Inflammatory macrophage (primary cell): ENCODE results near the gene FBN1.

Experiments
- DNase-seq, 2 donors: peaks; one replicate each; pipeline ENCODE4 v3.0.0-alpha.2; 2020 to 2022

The FBN1 gene

DNA sequence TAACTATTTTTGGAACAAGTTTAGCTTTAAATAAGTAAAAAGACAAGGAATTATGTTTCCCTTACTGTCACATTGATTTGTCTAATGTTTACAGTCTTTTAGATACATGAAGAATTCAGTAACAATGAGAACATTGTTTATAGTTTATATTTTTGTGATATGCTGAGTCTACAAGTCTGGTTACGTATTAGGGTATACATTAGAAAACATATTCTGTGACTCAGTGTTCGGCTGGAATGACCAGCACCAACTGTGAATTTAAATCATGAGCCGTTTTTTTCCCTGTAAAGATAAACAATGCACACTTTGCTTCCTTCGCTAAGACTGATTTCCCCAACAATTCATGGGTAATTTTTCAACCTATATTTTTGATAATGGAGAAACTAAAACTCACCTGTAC lies 182.8 kb downstream of the FBN1 start:
- DNase-seq = no peak

DNA sequence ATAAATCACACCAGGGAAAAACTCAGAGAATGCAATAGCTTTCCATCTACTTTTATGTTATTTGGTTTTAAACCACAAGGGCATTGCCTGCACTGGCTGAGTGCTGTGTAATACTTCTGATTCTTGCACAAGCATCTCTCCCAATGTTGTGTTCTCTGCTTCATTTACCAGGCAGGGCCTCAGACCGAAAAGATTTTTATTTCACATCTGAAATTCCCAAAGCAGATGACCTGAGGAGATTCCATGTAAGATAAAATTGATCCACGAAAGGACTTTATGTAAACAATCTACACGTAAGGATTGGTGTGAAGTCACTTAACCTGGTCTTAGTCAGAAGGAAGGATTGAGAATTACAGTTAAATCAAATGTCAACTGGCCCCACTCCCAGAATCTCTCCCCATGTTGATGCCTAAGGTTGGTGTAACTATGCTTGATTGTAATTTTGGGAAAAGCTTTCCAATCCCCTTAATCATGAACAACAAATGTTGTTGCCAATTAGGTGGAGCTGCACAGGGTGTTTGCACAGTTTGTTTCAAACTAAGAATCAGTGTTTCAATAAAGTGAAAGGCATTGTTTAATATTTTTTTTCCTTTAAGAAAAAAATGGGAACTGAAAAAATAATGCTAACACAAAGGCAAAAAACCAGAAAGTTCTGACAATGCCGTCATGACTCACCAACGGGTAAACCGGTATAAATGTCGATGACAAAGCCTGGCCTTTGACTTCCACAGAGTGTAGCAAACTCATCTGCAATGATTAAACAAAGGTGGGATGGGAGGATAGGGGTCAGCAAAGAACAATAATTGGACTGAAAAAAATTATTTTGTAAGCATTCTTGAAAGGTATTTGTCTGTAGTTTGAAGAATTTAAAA lies 185.7 kb downstream of the FBN1 start:
- DNase-seq = no peak

DNA sequence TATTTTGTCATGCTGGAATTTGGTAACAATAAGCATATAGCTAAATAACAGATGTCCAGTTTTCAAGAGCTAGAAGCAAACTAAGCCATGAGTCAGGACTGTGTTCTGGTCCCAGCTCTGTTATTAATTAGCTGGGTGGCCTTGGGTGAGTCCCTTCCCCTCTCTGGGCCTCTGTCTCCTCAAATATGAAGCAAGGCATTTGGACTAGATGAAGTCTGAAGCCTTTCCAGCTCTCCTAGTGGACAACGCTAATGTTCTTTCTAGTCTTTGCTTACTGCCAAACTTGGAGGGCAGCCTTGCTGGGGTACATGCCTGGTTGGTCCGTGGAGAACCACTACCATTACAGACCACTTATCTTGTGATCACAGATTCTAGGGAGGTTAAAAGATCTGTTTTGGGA lies 186.6 kb downstream of the FBN1 start:
- no peak for DNase-seq

DNA sequence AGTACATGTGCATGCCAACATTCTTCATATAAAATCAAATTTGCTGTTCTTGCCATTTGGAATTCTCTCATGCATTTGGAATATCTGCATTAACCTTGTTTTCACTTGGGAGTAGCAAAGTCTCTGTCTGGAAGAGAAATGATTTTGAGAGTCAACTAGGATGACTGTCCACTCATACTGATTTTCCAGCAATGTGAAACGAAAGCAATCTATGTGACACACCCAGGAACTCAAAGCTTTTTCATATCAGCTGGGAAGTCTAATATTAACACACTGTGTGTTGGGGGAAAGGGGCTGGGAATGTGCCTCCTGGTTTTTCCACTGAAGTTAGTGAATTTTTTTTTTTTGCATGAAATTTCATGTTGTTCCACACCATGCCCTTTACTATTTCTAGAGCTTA lies 189.4 kb downstream of the FBN1 start:
- DNase-seq = no peak

DNA sequence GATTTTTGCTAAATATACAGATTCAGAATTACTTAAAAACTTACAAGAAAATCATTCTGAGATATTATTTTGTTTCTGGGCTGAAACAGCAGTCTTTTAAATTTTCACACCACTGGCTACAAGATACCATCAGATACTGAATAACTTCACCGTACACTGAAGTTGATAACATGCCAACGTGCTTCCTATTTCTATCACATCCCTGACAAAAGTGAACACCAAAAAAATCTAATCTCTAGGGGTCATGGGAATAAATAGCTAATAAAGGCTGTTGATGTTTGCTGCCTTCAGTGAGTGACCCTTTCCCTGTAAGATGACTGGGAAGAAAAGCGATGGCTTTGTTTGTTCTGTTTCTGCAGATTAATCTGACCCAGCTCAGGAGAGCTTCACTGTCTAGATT lies 193.8 kb downstream of the FBN1 start:
- DNase-seq = no peak

DNA sequence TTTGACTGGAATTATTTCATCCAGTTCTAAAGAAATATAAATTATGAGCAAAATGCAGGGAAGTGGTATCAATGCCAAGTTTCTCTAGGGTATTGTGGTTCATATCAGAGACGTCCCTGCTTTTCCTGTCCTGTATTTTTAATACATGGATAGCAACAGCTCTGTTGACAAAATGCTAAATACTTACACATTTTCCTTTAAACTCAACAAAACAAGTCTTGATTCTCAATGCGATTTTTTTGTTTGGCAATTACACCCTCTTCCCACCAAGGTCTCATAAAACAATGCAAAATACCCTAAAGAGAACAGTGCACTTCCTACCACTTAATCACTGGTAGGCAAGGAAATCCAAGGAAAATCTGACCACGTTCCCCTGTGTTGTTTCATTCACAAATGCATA lies 194.3 kb downstream of the FBN1 start:
- no peak for DNase-seq

DNA sequence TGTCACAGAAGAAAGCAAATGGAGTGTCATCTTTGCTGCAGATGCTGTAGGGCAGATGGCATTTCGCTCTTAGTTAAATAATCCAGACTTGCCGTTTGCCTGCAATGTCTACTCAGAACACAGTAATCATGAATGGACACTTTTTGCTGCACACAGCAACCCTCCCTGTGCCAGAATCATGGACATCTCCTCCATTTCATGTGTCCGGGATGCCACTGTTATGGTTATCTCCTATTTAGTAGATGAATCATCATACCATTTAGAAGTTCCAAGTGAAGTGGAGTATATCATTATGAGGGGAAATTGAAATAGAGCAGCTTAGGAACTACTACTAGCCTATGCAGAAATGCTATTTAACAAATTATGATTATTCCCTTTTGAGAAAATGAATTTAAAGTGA lies 195.8 kb downstream of the FBN1 start:
- no peak for DNase-seq

DNA sequence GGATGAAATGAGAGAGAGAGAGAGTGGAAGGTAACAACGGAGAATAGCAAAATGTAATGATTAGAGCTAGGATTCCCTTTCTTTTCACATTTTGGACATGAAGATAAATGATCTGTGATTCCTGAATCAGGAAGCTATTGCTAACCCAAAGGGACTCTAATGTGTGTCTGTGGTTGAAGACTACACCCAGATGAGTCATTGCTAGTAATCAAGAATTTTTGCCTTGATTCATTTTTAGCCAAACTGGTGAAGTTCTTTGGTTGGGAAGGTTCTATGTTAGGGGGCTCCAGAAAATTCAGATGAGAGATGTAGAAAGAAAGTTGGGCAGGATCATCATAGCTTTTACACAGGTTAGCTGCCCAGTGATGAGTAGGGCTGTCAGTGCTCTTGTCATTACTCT lies 197.9 kb downstream of the FBN1 start:
- no peak for DNase-seq

DNA sequence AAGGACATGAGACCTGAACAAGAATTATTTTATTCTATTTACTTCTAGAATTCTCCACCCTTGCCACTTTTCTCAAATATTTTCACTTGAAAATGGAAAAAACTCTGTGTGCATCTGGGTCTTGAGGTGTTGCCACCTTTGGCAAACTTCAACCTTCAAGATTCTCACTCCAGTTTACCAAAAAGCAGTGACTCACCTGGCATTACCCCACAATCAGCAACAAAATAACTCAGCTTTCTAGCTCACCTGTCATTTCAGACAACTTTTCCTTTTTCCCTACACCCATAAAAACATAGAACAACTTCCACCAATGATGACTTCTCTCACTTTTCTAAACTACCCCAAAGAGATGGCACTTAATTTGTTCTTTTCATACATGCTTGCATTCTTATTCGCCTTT lies 198.5 kb downstream of the FBN1 start:
- DNase-seq = no peak

DNA sequence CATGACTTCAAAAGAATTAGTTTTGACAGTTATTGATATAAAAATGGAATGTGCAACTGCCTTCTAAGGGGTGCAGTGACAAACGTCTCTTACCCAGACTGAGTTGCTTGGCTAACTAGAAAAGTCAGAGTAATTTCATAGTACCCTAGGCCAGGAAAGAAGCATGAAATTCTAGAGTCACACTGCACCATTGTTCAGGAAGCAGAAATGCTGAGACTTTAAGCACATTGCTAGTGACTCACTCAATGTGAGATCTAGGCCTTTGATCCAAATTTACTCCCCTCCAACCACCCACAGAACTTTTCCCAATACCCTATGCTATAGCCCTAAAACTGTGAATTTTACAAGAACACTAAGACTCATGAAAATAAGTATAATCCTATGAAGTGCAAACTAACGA lies 203.5 kb downstream of the FBN1 start:
- no peak for DNase-seq

DNA sequence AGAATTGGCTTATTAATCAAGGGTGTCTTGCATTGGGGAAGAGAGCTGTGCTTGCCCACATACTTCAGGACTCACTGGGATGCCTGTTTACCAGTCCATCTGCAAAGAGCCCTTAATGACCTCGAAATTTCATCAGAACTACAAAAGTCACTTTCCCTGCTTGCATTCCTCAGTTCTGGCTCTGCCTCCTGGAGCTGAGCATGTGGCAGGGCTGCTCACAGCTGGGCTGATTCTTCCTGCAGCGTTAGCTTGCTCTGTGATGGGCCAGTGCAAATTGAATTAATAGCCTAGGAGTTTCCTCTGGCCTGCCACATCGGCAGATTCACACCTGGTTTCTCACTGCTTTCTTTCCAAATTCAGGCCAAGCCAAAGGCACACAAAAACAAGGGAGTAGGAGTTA lies 205.4 kb downstream of the FBN1 start:
- DNase-seq = no peak

DNA sequence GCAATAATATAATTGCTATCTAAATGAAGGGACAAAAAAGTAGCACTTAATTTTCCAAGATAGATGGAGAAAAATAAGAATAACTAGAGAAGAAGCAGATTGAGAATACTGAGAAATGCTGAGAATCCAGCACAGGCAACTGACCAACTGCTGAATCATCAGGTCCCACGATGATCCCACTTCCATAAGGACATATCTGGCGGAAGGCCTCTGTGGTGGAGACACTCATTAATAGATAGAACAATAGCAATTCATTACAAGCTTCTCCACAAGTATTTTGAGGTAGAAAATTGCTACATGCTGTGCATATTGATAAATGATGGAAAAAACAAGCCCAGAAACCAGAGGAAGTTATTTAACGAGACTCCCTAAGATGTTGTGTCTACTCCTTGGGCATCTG lies 208.3 kb downstream of the FBN1 start:
- DNase-seq = no peak

DNA sequence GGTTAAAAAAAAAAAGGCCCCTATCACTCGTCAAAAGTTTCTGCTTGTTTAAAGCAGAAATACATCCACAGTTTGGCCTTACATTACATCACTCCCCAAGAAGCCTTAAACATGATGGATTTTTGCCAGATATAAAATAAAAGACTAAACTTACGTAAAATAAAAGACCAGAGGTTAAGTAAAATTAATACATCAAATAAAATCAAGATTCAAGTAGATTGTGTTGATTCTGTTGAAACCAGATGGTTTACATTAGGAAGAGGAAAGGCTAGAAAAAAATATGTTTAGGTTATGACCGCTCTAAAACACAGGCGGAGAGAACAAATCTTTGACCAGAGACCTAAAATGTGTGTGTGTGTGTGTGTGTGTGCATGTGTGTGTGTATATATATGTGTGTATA lies 210.2 kb downstream of the FBN1 start:
- DNase-seq = no peak

DNA sequence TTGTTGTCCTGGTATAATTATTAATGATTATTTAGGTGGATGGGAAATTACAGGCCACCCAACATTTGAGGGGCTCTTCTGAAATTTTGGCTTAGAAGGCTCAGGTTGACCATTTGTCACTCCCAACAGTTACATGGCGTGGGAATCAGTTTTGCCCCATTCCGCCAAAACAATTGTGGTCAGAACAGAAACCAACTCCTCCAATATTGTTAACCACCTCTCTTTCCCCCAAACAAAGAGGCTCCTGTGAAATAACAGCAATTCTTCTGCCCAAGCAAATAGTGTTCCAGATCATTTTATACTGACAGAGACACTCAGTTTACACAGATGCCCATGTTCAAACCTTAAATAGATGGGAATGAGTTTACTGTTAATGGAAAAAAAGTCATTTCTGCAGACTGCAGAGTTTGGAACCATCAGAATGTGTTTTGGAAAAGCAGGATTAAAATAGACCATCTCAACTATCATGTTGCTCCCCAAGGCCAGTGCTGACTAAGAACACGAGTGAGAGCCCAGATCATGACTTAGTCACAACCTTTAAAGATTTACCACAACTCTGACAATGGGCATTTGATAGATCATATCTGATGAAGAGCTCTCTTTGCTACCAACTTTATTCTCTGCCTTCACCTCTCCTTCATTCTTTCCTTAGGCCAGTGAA lies 212.2 kb downstream of the FBN1 start:
- DNase-seq = no peak

DNA sequence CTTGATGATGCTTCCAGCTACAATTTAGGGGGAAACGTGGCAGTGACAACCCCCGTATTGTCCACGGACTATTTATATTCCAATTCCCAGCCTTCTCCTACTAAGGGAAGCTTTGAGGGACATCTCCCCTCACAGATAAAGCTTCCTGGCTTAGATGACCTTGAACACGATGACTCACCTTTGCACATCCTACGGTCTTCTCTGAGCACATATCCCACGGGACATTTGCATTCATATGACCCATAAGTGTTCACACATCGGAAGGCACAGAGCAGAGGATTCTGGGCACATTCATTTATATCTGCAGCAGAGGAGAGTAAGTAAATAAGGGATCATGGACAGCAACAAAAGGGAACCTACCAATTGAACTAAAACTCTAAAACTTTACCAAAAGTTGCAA lies 212.8 kb downstream of the FBN1 start:
- DNase-seq = no peak

DNA sequence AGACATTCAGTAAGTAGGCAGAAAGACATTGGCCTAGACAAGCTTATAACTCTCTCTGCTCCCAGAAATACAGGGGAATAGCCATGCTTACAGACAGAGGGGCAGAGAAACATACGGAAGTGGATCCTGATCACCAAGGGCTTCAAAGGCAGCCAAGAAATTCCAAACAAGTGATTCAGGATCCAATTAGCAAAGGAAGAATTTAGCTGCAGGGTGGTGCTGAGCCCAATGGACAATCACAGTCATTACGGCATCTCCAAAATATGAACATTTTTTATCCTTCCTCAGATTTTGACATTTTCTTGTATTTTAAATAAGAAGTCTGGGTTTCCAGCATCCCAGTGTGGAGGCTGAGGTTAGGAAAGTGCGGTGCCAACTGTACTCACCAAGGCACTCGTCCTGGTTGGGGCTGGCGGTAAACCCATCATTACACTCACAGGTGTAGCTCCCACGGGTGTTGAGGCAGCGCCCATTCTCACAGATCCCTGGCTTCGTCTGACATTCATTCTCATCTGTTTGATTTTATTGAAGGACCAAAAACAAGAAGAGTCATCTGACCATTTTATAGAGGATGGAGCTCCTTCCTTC lies 217.5 kb downstream of the FBN1 start:
- DNase-seq = no peak

DNA sequence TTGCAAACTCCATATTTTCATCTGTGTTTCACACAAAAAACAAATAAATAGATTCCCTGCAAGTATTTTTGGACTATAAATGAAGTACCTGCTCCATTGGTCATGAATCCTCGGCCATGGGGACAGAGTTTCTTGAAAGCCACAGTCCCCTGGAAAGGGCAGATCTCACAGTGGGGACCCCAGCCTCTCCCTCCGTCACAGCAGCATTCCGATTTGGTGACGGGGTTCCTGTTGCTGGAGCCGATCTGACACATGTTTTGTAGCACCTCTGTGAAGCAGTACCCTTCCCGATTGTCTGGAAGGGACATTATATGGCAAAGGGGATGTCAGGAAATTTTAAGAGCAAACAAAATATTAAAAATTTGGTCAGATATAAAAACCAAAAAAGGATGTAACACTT lies 218.0 kb downstream of the FBN1 start:
- DNase-seq = no peak

DNA sequence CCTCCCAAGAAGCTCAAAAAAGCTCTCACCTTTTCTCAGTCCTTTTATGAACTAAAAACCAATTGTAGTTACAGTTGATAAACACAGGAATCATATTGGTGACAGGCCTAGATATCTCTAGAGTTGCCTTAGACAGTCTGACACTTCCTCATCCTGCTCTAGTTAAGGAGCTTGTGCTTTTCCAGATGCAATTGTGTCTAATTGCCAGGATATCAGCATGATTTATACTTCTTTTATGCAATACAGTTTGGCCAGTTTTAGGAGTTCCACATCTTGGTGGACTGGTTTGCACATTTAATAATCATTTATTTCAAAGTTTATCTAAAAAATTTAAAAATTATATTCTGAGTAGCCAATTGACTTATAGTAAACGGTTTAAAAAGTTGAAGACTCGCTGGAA lies 218.6 kb downstream of the FBN1 start:
- no peak for DNase-seq

DNA sequence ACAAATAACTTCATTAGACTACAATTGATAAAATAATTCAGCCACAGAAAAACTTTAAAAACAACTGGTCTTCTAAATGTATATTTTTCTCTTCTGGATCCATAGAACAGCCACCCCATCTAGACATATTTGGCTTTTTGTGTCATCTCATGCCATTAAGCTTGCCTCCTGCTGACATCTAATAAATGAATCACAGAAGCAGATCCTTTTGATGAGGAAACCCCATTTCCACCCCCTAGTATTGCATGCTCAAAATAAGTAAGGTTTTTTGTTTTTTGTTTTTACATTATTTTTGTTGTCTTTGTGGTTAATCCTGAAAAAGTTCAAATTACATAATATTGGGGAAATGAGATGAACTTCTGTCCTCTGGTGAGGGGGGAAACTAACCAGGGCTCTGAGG lies 219.5 kb downstream of the FBN1 start:
- no peak for DNase-seq

DNA sequence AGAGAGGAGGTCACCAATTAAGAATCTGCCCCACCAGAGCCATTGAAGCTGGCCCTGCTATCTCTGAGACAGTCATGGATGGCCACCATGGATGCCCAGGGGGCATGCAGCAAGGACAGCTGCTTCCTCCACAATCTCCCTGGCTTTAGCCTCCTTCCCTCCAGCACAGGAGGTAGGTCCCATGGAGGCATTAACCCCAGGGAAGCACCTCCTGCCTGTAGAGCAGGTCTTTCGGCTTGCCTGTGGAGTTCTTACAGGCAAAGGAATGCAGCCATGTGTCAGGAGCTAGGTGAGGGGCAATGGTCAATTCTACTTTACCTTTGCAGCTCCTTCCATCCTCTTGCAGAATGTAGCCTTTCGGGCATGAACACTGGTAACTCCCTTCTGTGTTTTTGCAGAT lies 220.5 kb downstream of the FBN1 start:
- no peak for DNase-seq

DNA sequence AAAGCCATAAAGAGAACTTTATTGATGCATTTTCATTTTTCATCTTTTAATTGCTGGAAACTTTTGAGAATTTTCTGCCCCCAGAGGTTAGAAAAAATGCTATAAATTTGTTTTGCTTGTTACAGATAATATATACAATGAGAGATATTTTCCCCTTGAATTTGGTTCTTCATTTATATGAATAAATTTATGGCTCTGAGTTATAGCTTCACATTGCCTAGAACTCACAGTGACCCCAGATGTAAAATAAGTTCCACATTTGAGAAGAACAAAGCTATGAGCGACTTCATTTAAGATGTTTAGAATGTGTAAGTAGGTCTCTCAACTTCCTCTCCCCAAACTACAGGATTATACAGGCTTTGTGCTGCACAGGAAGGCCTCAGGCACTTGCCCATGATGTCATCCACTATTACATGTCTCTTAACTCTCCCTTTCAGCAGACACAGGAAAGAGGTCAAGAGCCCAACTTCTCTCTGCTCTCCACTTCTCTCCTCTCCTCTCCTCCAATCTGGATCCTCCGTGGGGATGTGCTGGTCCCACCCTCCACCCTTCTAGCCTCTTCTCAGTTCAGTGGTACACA lies 221.5 kb downstream of the FBN1 start:
- peak; percentile 30 to 36 for DNase-seq

DNA sequence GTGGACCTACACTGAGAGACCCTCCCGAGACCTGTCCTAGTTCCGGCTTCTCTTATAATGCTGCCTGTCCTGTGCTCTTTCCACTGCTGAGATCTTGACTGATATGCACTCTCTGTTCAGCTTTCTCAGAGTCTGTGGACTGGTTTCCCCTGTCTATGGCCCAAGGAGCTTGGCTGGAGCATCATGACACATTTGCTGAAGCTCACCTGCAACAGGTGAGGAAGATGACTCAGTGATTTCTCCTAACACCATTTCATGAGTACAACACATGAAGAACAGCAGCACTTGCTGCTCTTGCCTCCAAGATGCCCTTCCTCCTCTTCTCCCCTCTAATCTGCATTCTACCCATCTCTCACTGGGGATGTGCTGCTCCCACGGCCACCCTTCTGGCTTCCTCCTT lies 222.2 kb downstream of the FBN1 start:
- no peak for DNase-seq

DNA sequence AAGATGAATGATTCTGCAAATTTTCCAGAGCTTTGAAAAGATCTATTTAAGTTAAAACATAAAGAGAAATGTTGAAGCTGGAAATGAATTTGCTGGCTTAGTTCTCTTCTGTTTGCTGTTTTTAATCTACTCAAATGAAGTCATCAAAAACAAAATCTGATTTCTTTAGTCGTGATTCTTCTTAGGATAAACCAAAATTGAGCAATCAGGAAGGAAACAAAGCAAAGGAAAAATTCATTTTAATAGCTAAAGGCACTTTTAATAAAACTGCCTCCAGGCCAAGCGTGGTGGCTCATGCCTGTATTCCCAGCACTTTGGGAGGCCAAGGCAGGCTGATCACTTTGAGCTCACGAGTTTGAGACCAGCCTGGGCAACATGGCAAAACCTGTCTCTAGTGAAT lies 223.1 kb downstream of the FBN1 start:
- no peak for DNase-seq

DNA sequence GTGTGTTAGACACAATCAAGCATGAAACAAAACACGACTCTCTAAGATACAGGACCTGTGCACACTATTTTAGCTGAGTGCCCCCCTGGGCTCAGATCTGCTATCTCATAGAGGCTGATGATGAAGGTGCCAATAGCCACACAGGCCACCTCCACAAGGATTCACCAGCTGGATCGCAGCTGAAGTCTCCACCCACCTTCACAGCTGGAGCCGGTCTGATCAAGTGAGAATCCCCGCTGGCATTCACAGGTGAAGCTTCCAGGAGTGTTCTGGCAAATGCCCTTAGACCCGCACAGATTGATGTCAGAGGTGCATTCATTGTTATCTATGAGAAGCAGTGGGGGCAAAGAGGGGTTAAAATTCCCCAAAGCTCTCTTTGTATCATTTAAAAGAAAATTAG lies 224.1 kb downstream of the FBN1 start:
- no peak for DNase-seq
